NCI-H128 (cell line): ENCODE data around the gene PIP5K1B.
A peak's percentile ranks its signal among the peaks of the same experiment; 100 is the strongest.

Source experiments
- DNase-seq: peaks from one replicate; lab custom pipeline; 2025; ENCODE audit not compliant: unreplicated experiment; lab: John Stamatoyannopoulos, UW

PIP5K1B gene

DNA sequence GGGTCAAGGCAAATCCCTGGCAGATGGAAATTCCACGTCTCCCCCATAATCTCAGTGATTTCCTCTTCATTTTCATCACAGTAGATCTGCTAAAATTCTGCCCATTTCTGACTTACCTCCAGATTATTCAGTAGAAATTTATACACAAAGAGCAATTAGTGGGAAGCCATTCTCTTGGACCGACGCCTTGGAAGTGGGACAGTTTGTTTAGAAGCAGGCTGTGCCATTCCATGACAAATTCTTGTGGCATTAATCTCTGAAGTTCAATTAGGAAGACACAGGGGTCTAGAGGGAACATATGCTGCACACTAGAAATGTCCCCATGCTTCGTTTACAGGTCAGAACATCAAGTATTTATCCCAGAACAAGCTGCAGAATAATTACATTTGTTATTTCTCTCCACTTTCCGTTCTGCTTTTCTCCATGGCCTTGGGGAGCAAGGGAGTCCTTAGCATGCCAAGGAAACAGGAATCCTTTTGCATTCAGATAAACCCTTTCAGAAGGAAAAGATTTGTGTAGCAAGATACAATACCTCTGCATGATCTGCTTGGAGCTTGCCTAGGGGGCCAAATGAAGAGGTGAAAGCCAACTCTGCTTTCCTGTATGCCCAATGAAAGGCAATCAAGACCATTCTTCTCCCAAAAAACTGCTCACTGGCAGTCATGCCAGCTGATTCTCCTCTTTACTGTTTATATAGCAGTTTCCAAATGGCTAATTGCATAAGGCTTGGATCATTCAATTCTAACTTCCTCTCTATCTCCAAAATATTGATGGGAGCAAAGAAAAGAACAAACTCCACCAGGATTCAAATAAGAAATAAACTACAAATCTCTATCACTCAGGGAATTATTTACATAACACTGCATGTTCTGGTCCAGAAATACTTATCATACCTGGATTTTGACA, 311.4 kb downstream of the PIP5K1B start:
- DNase-seq = no peak

- DNase-seq = no peak
Observed at GRCh38 chr9:69018737-69019136, 313.7 kb downstream of the PIP5K1B start.

DNA sequence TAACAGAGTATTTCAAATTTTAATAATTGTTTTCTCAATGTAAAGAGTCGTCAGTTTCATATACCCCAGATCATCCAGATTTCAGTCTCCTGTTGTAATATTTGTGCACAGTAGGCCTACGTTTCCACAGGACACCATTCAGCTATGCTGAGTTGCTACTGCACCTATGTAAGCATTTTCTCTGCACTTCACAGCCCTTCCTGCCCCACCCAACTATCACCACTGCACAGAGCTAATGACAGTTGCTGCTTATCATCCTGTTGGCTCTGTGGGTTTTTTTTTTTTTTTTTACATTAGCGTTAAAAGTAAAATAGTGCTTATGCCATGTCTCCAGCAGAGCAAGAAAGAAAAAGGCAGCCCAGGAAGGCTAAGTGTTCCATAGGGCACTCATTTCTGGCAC, 314.8 kb downstream of the PIP5K1B start:
- peak; percentile 53 for DNase-seq

DNA sequence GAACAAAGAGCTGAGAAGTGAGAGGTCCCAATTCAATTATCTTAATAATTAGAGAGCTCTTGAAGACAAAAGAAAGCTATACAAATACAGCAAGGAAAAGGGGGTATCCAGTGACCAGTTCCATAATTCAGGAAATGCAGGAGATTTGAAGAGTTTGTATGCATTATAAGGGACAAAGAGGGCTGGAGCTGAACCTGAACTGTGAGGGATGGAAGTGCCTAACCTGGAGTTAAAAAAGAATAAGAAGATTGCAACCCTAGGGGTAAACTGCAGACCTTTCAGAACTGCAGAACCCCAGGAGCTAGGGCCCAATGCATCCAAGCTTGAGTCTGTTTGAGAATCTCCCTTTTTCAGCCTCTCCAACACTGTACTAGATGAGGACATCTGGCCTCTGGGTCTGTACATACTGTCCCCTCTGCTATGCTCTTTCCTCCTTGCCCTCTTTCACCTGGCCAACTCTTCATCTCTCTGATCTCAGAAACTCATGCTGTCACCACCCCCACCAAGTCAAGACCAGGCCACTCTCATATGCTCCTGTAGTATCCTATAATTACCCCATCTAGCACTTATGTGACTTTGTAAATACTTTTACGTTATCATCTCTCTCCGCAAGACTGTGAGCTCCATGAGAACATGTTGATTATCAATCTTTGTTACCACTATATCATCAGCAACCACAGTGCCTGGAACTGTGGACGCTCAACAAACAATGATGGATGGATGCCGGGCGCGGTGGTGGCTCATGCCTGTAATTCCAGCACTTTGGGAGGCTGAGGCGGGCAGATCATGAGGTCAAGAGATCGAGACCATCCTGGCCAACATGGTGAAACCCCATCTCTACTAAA, 315.5 kb downstream of the PIP5K1B start:
- no peak for DNase-seq

- peak; percentile 6 for DNase-seq
Observed at GRCh38 chr9:69023650-69024049, 318.6 kb downstream of the PIP5K1B start.

DNA sequence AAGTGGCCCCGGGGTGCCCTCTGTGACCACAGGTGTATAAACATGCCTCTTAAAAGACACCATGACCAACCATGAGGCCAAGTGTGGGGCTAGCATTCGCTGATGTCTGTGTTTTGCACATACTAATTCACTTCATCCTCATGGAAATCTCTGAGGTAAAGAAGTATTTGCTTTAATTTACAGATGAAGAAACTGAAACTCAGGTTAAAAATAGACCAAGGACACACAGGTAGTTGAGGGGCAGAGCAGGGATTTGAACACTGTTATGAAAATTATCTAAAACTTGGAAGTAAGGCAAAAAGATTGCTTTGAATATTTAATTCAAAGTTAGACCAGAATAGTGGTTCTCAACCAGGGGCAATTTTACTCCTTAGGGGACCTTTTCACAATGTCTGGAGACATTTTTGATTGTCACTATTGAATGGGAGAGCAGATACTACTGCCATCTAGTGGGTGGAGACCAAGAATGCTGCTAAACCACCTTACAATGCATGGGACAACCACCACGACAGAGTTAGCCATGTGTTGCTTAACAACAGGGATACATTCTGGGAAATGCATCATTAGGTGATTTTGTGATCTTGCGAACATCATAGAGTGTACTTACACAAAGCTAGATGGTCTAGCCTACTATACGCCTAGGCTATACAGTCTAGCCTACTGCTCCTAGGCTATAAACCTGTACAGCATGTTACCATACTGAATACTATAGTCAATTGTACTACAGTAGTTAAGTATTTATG, 322.5 kb downstream of the PIP5K1B start:
- peak; percentile 54 for DNase-seq

GRCh38 chr9:69028754-69029153, 323.7 kb downstream of the PIP5K1B start:
- no peak for DNase-seq

DNA sequence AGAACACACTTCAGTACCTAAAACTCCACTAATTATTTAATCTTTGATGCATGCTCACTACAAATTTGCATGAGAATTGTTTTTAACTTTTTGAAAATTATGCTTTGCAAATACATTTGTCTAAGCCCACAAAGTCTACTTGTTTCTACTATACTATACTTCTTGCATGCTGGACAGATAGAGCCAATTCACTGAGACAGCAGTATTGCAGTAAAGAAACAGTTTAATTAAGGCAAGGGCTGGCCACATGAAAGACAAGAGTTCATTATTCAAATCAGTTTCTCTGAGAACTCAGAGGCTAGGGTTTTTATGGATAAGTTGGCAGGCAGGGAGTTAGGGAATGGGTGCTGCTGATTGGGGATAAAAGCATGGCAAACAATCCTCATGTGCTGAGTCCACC, 324.5 kb downstream of the PIP5K1B start:
- DNase-seq = no peak

DNA sequence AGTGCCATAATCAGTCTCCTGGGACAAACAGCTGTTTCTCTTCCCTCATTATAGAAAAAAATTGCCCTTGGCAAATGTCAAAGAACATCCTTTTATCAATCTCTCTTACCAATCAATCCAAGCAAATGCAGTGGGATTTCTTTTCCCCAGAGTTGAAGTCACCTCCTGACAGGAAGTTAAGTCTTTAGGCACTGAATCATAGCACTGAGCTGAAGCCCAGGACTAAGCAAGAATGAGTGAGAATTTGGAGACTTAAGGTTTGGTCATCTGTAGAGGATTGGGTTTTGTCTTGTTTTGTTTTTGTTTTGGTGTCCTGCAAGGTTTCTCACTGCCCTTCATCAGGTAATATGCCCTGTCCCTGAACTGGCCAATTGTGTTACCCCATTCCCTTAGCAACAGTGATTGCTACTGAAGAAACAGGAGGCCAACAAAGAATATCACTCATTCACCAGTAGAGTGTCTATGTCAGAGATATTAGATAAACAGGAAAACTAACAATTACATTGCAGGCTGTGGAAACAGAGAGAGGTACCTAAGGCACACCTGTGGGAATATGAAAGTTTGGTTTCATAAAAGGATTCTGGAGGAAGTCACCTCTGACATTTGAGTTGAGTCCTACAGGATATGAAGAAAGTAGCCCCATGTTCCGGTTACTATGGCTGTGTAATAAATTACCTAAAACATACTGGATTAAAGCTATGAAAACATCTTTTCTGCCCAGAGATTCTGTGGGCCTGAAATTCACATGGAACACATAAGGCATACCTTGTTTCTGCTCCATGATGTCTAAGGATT, 326.0 kb downstream of the PIP5K1B start:
- no peak for DNase-seq

DNA sequence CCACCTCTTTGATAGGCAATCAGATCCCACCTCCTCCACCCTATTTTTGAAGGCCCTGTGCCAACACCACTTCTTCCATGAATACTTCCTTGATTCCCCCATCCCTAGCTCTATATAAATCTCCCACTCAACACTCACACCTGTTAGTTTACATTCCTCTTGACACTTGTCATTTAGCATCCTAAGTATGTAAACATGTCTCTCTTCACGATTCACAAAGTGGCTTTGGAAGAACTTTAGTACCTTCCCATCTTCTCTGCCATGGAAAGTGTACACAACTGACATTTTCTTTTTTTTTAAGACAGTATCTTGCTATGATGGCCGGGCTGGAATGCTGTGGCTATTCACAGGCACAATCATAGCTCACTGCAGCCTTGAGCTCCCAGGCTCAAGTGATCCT, 329.0 kb downstream of the PIP5K1B start:
- DNase-seq = no peak

DNA sequence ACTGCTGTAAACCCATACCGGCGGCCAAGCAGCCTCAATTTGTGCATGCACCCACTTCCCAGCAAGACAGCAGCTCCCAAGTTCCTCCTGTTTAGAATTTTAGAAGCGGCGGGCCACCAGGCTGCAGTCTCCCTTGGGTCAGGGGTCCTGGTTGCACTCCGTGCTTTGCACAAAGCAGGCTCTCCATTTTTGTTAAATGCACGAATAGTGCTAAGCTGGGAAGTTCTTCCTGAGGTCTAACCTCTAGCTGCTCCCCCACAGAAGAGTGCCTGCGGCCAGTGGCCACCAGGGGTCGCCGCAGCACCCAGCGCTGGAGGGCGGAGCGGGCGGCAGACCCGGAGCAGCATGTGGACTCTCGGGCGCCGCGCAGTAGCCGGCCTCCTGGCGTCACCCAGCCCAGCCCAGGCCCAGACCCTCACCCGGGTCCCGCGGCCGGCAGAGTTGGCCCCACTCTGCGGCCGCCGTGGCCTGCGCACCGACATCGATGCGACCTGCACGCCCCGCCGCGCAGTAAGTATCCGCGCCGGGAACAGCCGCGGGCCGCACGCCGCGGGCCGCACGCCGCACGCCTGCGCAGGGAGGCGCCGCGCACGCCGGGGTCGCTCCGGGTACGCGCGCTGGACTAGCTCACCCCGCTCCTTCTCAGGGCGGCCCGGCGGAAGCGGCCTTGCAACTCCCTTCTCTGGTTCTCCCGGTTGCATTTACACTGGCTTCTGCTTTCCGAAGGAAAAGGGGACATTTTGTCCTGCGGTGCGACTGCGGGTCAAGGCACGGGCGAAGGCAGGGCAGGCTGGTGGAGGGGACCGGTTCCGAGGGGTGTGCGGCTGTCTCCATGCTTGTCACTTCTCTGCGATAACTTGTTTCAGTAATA, 330.6 kb downstream of the PIP5K1B start, which contains the start of gene FXN:
TSS of gene FXN (plus strand) at position 315 of the 871 bp plus-strand sequence. CDS start at position 346, 31 bp downstream.
- DNase-seq = peak; percentile 23

DNA sequence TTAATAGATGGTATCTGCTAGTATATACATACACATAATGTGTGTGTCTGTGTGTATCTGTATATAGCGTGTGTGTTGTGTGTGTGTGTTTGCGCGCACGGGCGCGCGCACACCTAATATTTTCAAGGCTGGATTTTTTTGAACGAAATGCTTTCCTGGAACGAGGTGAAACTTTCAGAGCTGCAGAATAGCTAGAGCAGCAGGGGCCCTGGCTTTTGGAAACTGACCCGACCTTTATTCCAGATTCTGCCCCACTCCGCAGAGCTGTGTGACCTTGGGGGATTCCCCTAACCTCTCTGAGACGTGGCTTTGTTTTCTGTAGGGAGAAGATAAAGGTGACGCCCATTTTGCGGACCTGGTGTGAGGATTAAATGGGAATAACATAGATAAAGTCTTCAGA, 331.3 kb downstream of the PIP5K1B start:
- no peak for DNase-seq

DNA sequence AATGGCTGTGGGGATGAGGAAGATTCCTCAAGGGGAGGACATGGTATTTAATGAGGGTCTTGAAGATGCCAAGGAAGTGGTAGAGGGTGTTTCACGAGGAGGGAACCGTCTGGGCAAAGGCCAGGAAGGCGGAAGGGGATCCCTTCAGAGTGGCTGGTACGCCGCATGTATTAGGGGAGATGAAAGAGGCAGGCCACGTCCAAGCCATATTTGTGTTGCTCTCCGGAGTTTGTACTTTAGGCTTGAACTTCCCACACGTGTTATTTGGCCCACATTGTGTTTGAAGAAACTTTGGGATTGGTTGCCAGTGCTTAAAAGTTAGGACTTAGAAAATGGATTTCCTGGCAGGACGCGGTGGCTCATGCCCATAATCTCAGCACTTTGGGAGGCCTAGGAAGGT, 331.8 kb downstream of the PIP5K1B start:
- DNase-seq = no peak

GRCh38 chr9:69040646-69041045, 335.6 kb downstream of the PIP5K1B start:
- no peak for DNase-seq

DNA sequence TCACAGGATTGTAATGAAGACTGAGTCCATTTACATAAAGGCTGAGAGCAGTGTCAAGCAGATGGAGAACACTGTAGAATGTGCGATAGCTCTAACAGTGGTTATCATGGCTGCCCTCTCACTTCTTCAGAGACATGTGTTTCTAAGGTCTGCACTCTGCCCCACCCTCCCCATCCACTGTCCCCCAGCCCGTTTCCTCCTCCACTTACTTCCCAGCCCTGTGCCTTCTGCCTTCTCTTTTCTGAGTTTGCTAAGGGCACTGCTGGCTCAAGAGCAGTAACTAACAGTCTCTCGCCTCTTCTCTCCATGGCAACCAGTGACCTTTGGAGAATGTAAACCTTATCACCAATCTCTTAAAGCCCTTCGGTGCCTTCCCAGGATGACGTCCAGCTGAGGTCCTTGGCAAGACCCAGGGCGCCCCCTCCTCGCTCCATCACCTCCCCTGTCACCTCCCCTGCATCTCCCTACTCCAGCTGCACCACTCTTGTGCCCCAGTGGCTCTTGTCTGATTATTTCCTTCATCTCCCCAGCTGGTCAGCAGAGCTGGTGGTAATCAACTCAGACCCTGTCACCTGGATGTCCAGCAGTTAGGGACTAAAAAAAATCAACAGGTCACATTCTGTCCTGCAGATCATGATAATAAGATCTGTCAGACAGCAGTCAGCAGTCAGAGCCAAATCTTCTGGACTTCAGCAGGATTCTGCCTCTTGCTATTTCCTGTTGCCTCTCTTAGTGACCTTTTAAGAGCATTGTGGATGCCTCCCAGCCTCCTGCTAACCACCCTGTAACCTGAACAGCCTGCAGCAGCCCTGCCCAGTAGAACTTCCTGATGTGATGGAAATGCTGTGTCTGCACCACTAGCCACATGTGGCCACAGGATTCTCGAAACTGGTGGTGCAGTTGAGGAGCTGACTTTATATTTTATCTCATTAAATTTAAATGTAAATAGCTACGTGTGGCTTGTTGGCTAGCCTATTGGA, 339.5 kb downstream of the PIP5K1B start:
- DNase-seq = no peak

- no peak for DNase-seq
Observed at GRCh38 chr9:69045821-69046220, 340.8 kb downstream of the PIP5K1B start.

DNA sequence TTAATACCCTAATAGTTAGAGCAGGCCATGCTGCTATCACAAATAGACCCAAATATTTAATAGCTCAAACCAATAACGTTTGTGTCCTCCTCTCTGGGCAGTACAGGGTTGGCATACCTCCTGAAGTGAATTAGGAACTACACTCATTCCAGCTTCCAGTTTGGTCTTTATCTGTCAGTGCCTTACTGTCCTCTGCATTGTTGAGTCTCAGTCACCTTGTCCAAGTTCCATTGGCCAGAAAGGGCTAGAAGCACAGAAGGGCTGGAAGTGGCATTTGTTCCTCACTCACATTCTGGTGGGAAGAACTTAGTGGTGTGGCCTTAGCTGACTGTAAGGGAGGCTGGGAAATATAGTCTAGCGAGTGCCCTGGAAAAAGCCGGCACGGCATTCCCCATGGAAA, 341.7 kb downstream of the PIP5K1B start:
- no peak for DNase-seq

DNA sequence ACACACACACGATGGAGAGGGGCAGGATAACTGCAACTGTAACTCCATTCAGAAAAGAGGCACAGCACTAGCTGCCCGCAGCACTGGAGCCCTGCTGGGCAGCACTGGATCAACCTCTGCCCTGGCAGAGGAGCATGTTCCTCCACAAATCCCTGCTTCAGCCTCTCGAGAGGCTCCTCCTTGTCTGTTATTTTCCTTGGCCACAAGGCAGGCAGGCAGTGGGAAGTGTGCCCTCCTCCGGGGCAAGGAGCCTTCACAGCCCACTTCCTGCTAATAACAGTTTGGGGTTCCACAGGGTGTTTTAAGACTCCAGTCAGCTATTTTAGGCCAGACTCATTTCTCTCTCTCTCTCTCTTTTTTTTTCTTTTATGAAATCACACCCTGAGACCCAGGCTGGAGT, 342.3 kb downstream of the PIP5K1B start:
- DNase-seq = no peak
